ENCODE data around the gene CDK5R2.
A peak's percentile ranks its signal among the peaks of the same experiment; 100 is the strongest.

The CDK5R2 gene

DNA sequence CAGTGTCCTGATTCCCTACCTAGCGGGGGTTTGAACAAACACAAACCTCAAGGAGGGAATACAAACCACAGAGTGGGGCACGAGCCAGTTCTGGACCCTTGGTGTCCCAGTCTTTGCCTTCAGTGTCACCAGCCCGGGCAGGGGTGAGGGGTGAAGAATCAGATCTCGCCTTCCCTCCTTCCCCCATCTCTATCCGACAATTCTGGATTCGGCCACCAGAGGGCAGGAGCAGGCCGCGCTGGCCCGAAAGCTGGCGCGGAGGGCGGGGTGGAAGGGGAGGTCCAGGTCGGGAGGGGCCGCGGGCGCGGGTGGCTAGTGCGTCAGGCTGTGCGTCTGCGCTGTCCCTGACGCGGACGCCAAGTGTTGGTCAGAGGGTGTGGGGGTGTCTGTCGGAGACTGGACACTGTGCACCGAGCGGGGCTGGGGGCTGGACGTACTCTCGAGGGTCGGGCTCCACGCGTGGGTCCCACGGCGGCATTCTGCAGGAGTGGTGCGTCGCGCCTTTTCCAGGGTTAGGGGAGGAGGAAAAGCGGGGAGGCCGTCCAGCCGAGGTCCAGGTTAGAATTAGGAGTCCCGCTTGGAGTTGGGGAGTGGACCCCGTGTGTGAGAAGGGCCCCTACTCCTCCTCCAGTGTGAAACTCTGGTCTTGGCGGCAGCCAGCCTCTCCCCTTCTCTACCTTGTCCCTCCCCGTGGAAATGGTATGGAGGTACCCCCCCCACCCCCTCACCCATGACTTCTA lies 36.7 kb downstream of the CDK5R2 start:
- Histone ChIP-seq H3K9me3 (ENCODE audit: control insufficient read depth, low read length) (no peaks in the 10 kb centered on the region), H3K27ac (ENCODE audit: insufficient read depth, low read length, poor library complexity, severe bottlenecking) (no peak overlapping the region), H3K27me3 (replicated peaks; ENCODE audit: control insufficient read depth, insufficient read depth, low read length, poor library complexity, severe bottlenecking) (peaks cover 66% of the 10 kb centered on the region), H3K4me3 (ENCODE audit: insufficient read depth, low read depth, low read length, poor library complexity, severe bottlenecking) (peak overlapping the region; percentile 28), H3K36me3 (ENCODE audit: control insufficient read depth, insufficient read depth, low read length) (no peaks in the 10 kb centered on the region), H3K4me1 (ENCODE audit: control insufficient read depth, insufficient read depth, low read length, poor library complexity, severe bottlenecking) (peaks cover 25% of the 10 kb centered on the region)
- peak; percentile 41 to 59 (median 52) for DNase-seq

DNA sequence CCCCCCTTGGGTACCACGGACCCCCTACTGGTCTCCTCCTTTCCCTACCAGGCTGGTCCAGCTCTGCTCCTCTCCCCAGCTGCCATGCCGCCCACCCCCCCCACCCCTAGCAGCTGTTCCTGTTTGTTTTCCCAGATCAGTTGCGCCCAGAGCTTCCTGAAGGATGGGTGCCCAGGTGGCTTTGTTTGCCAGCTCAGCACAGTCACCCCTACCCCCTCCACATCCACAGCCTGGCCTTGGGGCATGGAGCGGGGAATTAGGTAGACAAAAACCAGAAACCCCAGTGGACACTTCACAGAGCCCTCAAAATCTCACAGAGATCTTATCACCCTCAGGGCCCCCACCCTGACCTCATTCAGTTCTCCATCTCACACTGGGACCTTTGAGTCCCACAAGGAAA lies 37.5 kb downstream of the CDK5R2 start:
- Histone ChIP-seq H3K36me3 (ENCODE audit: control insufficient read depth, insufficient read depth, low read length) (no peaks in the 10 kb centered on the region), H3K4me1 (ENCODE audit: control insufficient read depth, insufficient read depth, low read length, poor library complexity, severe bottlenecking) (peaks cover 33% of the 10 kb centered on the region), H3K9me3 (ENCODE audit: control insufficient read depth, low read length) (no peaks in the 10 kb centered on the region), H3K27me3 (replicated peaks; ENCODE audit: control insufficient read depth, insufficient read depth, low read length, poor library complexity, severe bottlenecking) (peaks cover 73% of the 10 kb centered on the region), H3K27ac (ENCODE audit: insufficient read depth, low read length, poor library complexity, severe bottlenecking) (no peak overlapping the region), H3K4me3 (ENCODE audit: insufficient read depth, low read depth, low read length, poor library complexity, severe bottlenecking) (no peak overlapping the region)
- DNase-seq, result no peak

DNA sequence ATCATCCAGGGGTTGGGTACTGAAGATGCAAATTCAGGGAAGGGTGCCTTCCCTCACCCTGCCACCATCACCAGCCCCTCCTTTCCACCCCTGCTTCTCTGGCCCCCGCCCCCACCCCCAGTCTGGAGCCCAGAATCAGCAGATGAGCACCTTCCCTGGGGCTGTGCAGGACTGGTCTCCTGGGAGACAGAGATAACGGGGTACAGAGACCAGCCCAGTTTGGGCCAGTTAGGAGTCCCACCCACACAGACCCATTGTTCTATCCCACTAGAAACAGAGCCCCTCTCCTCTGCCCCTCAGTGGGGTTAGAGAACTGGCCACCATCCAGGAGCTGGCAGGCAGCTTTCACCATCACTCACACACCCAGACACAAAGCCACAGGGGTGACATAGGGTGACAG lies 38.3 kb downstream of the CDK5R2 start:
- Histone ChIP-seq H3K4me1 (ENCODE audit: control insufficient read depth, insufficient read depth, low read length, poor library complexity, severe bottlenecking) (peaks cover 41% of the 10 kb centered on the region), H3K36me3 (ENCODE audit: control insufficient read depth, insufficient read depth, low read length) (no peaks in the 10 kb centered on the region), H3K27me3 (replicated peaks; ENCODE audit: control insufficient read depth, insufficient read depth, low read length, poor library complexity, severe bottlenecking) (peaks cover 73% of the 10 kb centered on the region), H3K9me3 (ENCODE audit: control insufficient read depth, low read length) (no peaks in the 10 kb centered on the region), H3K4me3 (ENCODE audit: insufficient read depth, low read depth, low read length, poor library complexity, severe bottlenecking) (no peak overlapping the region), H3K27ac (ENCODE audit: insufficient read depth, low read length, poor library complexity, severe bottlenecking) (no peak overlapping the region)
- no peak for DNase-seq

DNA sequence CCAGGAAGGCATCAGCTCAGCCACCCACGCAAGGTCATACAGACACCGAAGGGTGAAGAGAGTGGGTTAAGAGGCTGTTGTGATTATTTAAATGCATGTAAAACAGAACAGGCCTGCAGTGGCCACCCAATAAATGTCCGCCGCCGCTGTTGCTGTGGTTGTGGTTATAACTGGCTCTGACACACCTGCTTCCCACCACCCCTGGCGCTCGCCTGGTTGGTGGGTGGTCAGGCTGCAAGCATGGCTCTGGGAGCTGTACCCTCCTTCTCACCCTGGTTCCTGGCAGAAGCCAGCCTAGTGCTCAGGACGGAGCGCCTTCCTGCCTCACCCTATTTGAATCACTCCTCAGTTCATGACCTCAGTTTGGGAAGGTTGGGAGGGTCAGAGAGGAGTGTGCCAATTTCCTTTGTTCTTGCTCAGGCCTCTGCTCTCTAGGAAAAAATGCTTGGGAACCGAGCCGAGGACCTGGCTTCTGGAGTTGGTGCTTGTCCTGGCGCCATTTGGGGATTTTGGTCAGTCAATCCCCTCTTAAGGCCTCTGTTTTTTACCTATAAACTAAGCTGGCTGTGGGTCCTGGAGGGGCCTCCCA lies 39.0 kb downstream of the CDK5R2 start:
- Histone ChIP-seq H3K27me3 (replicated peaks; ENCODE audit: control insufficient read depth, insufficient read depth, low read length, poor library complexity, severe bottlenecking) (peaks cover 73% of the 10 kb centered on the region), H3K4me1 (ENCODE audit: control insufficient read depth, insufficient read depth, low read length, poor library complexity, severe bottlenecking) (peaks cover 39% of the 10 kb centered on the region), H3K9me3 (ENCODE audit: control insufficient read depth, low read length) (no peaks in the 10 kb centered on the region), H3K4me3 (ENCODE audit: insufficient read depth, low read depth, low read length, poor library complexity, severe bottlenecking) (no peak overlapping the region), H3K36me3 (ENCODE audit: control insufficient read depth, insufficient read depth, low read length) (no peaks in the 10 kb centered on the region), H3K27ac (ENCODE audit: insufficient read depth, low read length, poor library complexity, severe bottlenecking) (no peak overlapping the region)
- no peak for DNase-seq

DNA sequence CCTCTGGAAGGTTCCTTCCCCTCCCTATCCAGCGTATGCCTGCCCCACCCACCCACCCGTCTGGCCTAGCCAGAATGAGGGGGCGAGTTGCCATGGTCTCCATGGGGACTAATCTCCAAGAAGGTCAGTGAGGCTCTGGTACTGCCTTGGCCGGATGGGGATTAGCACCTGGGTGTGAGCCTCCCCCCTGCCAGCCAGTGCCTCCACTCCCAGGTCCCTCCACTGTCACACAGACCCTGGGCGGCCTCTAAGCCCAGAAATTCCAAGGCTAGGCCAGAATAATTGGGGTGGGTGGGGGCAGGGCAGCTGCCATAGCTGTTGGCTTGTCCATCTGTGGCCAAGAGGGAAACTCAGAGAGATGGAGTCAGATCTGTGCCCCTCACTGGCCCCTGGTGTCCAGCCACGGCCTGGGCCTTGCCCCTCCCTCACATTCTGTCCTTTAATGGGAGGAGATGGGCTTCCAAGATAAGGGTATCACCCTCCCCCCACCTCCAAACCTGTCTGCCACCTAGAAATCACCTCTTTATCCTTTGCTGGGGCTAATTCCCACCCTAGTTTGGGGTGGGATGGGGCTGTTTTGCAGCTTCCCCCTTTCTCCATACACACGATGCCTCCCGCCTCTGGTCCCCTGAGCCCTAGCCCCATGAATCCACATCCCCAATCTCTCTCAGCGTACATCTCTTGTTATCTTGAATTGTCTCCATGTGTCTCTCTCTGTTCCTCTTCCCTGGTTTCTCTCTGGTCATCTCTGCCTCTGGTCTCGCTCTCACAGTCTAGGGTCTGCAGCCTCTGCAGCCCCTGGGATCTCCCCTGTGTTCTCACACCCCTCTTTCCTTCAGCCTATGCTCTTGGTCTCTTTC lies 39.8 kb downstream of the CDK5R2 start:
- Histone ChIP-seq H3K4me1 (ENCODE audit: control insufficient read depth, insufficient read depth, low read length, poor library complexity, severe bottlenecking) (peaks cover 31% of the 10 kb centered on the region), H3K27me3 (replicated peaks; ENCODE audit: control insufficient read depth, insufficient read depth, low read length, poor library complexity, severe bottlenecking) (peaks cover 73% of the 10 kb centered on the region), H3K27ac (ENCODE audit: insufficient read depth, low read length, poor library complexity, severe bottlenecking) (no peak overlapping the region)

DNA sequence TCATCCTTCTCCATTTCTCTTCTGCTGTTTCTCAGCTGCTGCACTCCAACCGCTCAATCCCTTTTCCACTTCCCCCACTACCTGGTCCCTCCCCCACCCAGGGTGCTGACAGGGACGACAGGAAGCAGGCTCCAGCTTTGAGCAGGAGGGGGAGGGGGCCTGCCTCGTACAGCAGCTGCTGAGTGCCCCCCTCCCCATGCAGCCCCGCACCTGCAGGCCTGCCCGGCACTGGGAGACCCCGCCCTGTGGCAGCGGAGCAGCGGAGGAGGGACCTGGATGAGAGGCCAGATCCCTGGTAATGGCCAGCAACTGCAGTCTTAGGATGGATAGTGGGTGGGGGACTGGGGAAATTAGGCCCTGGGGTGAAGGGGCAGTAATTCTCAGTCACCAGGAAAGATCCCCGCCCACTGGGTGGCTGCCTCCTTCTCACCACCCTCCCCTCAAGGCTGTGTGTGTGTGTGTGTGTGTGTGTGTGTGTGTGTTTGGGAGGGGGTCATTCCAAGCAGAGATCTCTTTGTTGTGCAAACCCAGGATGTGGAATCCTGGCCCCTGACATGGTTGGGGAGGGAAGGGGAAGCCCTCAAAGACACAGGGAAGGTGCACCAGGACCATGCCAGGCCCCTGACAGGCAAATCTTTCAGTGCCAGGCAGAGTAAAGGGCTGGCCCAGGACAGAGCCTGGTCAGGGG lies 40.6 kb downstream of the CDK5R2 start:
- Histone ChIP-seq H3K9me3 (ENCODE audit: control insufficient read depth, low read length) (no peaks in the 10 kb centered on the region), H3K27me3 (replicated peaks; ENCODE audit: control insufficient read depth, insufficient read depth, low read length, poor library complexity, severe bottlenecking) (peaks cover 73% of the 10 kb centered on the region), H3K4me3 (ENCODE audit: insufficient read depth, low read depth, low read length, poor library complexity, severe bottlenecking) (no peak overlapping the region), H3K36me3 (ENCODE audit: control insufficient read depth, insufficient read depth, low read length) (no peaks in the 10 kb centered on the region), H3K27ac (ENCODE audit: insufficient read depth, low read length, poor library complexity, severe bottlenecking) (no peak overlapping the region), H3K4me1 (ENCODE audit: control insufficient read depth, insufficient read depth, low read length, poor library complexity, severe bottlenecking) (peaks cover 31% of the 10 kb centered on the region)
- DNase-seq, result no peak

More for the DNA sequence above, 39.8 kb downstream of the CDK5R2 start:
- no peak for DNase-seq
- Histone ChIP-seq H3K4me3 (ENCODE audit: insufficient read depth, low read depth, low read length, poor library complexity, severe bottlenecking) (no peak overlapping the region), H3K36me3 (ENCODE audit: control insufficient read depth, insufficient read depth, low read length) (no peaks in the 10 kb centered on the region), H3K9me3 (ENCODE audit: control insufficient read depth, low read length) (no peaks in the 10 kb centered on the region)

DNA sequence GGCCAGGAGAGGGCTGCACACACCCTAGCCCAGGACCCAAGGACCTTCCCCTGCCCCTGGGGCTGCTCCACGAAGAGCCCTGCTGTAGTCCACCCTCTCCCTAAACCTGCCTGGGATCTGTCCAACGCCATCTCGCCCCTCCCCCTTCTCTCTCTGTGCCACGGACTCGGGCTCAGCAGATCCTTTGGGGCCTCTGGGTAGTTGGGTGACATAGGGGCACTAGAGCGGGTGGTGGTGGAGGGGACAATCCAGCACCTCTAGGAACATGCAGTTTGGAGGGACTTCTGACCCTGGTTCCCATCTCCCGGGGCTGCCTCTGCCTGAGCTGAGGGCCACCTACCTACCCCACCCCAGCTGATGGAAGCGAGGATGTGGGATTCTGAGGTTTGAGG lies 41.1 kb downstream of the CDK5R2 start:
- Histone ChIP-seq H3K4me3 (ENCODE audit: insufficient read depth, low read depth, low read length, poor library complexity, severe bottlenecking) (no peak overlapping the region), H3K27me3 (replicated peaks; ENCODE audit: control insufficient read depth, insufficient read depth, low read length, poor library complexity, severe bottlenecking) (peaks cover 73% of the 10 kb centered on the region), H3K9me3 (ENCODE audit: control insufficient read depth, low read length) (no peaks in the 10 kb centered on the region), H3K4me1 (ENCODE audit: control insufficient read depth, insufficient read depth, low read length, poor library complexity, severe bottlenecking) (peaks cover 31% of the 10 kb centered on the region), H3K27ac (ENCODE audit: insufficient read depth, low read length, poor library complexity, severe bottlenecking) (no peak overlapping the region), H3K36me3 (ENCODE audit: control insufficient read depth, insufficient read depth, low read length) (no peaks in the 10 kb centered on the region)
- DNase-seq, result no peak

DNA sequence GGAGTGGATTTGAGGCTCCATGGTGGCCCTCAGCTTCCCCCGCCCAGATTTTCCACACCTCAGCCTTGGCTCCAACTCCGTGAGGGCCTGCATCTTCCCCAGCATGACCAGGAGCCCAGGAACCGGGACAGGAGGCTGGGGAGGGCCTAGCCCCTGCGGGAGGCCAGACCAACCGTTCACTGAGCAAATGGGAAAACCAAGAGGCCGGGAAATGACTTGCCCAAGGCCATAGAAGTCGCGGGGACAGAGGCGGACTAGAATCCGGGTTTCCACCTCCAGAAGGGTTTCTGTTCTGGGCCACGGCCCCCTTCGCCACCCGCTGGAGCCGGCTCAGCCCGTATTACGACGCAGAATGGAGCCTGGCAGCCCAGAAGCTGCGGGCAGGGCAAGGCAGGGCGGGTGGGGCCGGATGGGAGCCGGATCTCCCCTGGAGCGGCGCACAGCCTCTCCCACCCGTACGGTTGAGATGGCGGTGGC lies 41.7 kb downstream of the CDK5R2 start:
- DNase-seq, result no peak
- peaks cover 72% of the 10 kb centered on the region for H3K27me3 ChIP-seq (replicated peaks; ENCODE audit: control insufficient read depth, insufficient read depth, low read length, poor library complexity, severe bottlenecking)
- no peaks in the 10 kb centered on the region for H3K36me3 ChIP-seq (ENCODE audit: control insufficient read depth, insufficient read depth, low read length)
- H3K4me1 ChIP-seq (ENCODE audit: control insufficient read depth, insufficient read depth, low read length, poor library complexity, severe bottlenecking), result peaks cover 25% of the 10 kb centered on the region
- no peak overlapping the region for H3K27ac ChIP-seq (ENCODE audit: insufficient read depth, low read length, poor library complexity, severe bottlenecking)
- H3K4me3 ChIP-seq (ENCODE audit: insufficient read depth, low read depth, low read length, poor library complexity, severe bottlenecking), result peak overlapping the region; percentile 39
- H3K9me3 ChIP-seq (ENCODE audit: control insufficient read depth, low read length), result no peaks in the 10 kb centered on the region

DNA sequence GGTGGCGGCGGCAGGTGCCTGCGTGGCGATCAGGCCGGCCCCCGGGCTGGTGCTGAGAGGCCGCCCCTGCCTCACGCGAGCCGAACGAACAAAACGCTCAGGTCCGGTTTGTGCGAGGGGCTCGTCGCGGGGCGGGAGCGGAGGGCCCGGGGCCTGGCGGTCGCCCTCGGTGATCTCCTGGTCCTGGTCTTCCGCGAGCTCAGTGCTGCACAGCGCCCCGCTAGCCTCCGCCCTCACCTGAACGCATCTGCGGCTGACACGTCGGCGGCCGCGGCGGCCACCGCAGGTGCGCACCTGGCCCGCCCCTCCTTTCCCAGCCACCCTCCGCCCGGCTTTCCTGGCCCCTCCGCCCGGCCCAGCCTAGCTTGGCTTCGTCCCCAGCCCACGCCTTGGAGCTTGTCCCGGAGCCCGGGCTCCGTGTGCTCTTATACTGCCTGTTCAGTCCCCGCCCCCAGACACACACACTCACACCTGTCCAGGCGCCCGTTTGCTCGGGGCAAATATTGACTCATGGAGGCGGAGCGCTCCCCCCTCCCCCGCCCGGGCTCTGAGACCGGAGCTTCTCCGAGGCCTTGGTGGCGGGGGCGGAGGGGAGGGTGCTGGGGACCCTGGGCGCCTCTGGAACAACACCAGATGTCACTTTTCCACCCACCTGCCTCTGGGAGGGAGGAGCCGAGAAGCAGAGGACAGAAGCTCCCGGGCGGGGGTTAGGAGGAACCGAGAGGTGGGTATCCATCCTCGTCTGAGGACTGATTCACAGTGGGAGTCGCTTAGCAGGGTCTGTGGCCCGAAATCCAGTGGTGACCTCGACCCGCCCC lies 42.3 kb downstream of the CDK5R2 start:
- Histone ChIP-seq H3K27ac (ENCODE audit: insufficient read depth, low read length, poor library complexity, severe bottlenecking) (no peak overlapping the region), H3K36me3 (ENCODE audit: control insufficient read depth, insufficient read depth, low read length) (no peaks in the 10 kb centered on the region), H3K4me1 (ENCODE audit: control insufficient read depth, insufficient read depth, low read length, poor library complexity, severe bottlenecking) (peaks cover 22% of the 10 kb centered on the region), H3K4me3 (ENCODE audit: insufficient read depth, low read depth, low read length, poor library complexity, severe bottlenecking) (peak overlapping the region; percentile 39), H3K27me3 (replicated peaks; ENCODE audit: control insufficient read depth, insufficient read depth, low read length, poor library complexity, severe bottlenecking) (peaks cover 65% of the 10 kb centered on the region), H3K9me3 (ENCODE audit: control insufficient read depth, low read length) (no peaks in the 10 kb centered on the region)
- no peak for DNase-seq
